Measurements from ENCODE around the gene UBE2K. TPM values are rescaled to one million over a fixed set of nuclear protein-coding genes. Genes with fewer than 3 reads are reported as not detected.
"Not testable (repeated sequence)": the region's sequence is repeated elsewhere in the genome, so short reads cannot be mapped to it uniquely, and the experiment has no call there.

The UBE2K gene
- total RNA-seq, 4 donors from 2014 or later = 19.0 to 28.0 (median 24.5) TPM

DNA sequence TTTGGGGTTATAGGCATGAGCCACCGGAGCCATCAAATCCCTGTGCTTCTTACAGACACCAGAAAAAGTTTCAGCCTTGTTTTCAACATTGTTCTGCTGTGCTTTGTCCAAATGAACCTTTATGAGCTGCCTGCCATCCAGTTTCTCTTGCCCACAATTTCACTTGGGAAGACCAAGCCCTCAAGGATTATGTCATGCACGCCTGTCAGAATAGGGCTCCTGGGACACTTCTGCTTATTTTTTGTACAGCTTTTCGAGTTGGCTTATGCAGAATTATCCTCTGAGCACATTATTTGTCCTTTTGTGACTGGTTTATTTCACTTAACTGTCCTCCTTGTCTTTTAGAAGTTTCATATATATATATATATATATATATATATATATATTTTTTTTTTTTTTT, 16.2 kb downstream of the UBE2K start:
- Histone ChIP-seq H3K27ac (no peak overlapping the region), H3K9me3 (no peaks in the 10 kb centered on the region), H3K4me3 (no peak overlapping the region), H3K27me3 (no peaks in the 10 kb centered on the region), H3K4me1 (peaks cover 0 to 57% (median 14%) of the 10 kb centered on the region in 4 donors), H3K36me3 (peaks cover 0 to 20% (median 0%) of the 10 kb centered on the region in 3 donors)
- no peak for DNase-seq (ENCODE audit: low spot score in 2 of 2)
- TF ChIP-seq, protein P1, sequence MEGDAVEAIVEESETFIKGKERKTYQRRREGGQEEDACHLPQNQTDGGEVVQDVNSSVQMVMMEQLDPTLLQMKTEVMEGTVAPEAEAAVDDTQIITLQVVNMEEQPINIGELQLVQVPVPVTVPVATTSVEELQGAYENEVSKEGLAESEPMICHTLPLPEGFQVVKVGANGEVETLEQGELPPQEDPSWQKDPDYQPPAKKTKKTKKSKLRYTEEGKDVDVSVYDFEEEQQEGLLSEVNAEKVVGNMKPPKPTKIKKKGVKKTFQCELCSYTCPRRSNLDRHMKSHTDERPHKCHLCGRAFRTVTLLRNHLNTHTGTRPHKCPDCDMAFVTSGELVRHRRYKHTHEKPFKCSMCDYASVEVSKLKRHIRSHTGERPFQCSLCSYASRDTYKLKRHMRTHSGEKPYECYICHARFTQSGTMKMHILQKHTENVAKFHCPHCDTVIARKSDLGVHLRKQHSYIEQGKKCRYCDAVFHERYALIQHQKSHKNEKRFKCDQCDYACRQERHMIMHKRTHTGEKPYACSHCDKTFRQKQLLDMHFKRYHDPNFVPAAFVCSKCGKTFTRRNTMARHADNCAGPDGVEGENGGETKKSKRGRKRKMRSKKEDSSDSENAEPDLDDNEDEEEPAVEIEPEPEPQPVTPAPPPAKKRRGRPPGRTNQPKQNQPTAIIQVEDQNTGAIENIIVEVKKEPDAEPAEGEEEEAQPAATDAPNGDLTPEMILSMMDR (IDR thresholded peaks at IDR 0.05) = no peak
- TF ChIP-seq EP300 (IDR thresholded peaks at IDR 0.05) (no peak), POLR2A (IDR thresholded peaks at IDR 0.05) (no peak)
- WGBS, 2 donors = 56 to 72% methylated on average over 3 of the region's 3 CpGs

DNA sequence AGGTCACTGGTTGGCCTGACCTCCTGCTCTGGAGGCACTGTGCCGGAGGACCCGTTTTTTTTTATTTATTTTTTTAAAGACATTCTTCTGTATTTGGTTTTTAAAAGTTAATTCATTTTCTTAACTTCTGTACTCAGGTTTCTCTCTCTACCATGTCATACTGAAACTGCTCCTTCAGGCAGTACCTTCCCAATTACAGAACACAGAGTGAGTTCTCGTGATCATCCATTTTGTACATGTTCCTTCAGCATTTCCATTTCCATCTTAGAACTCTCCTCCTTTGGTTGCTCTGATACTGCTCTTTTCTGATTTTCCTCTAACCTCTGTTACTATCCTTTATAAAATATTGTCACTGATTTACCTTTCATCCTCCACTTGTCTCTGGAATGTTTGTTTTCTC, 17.9 kb downstream of the UBE2K start:
- H3K4me3 ChIP-seq = no peak overlapping the region
- no peak for TF ChIP-seq EP300 (IDR thresholded peaks at IDR 0.05)
- TF ChIP-seq, protein P1 (IDR thresholded peaks at IDR 0.05) = no peak
- peaks cover 0 to 20% (median 0%) of the 10 kb centered on the region in 3 donors for H3K36me3 ChIP-seq
- no peaks in the 10 kb centered on the region for H3K27me3 ChIP-seq
- no peak overlapping the region for H3K27ac ChIP-seq
- no peak for DNase-seq (ENCODE audit: low spot score in 2 of 2)
- WGBS, 2 donors = 73 to 80% methylated on average over 3 of the region's 3 CpGs
- H3K9me3 ChIP-seq = no peaks in the 10 kb centered on the region
- H3K4me1 ChIP-seq = peaks cover 0 to 63% (median 13%) of the 10 kb centered on the region in 4 donors

DNA sequence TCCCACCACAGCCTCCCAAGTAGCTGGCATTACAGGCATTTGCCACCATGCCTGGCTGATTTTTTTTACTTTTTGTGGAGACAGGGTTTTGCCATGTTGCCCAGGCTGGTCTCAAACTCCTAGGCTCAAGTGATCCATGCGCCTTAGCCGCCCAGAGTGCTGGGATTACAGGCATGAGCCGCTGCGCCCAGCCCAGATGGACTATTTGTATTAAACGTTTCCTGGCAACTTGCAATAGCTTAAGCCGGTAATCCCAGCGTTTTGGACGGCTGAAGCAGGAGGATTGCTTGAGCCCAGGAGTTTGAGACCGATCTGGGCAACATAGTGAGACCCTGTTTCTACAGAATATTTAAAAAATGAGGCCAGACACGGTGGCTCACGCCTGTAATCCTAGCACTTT, 18.4 kb downstream of the UBE2K start:
- Histone ChIP-seq H3K4me1 (peaks cover 0 to 61% (median 13%) of the 10 kb centered on the region in 4 donors), H3K9me3 (no peaks in the 10 kb centered on the region), H3K27me3 (no peaks in the 10 kb centered on the region), H3K36me3 (peaks cover 0 to 20% (median 0%) of the 10 kb centered on the region in 3 donors), H3K27ac (no peak overlapping the region), H3K4me3 (no peak overlapping the region)
- WGBS, 2 donors = 95 to 97% methylated on average over 11 of the region's 11 CpGs
- no peak for DNase-seq (ENCODE audit: low spot score in 2 of 2)
- TF ChIP-seq POLR2A (IDR thresholded peaks at IDR 0.05) = no peak
- no peak for TF ChIP-seq EP300 (IDR thresholded peaks at IDR 0.05)
- TF ChIP-seq, protein P1 (IDR thresholded peaks at IDR 0.05) = no peak

DNA sequence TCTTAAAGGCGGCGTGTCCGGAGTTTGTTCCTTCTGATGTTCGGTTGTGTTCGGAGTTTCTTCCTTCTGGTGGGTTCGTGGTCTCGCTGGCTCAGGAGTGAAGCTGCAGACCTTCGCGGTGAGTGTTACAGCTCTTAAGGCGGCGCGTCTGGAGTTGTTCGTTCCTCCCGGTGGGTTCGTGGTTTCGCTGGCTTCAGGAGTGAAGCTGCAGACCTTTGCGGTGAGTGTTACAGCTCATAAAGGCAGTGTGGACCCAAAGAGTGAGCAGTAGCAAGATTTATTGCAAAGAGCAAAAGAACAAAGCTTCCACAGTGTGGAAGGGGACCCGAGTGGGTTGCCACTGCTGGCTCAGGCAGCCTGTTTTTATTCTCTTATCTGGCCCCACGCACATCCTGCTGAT, 19.8 kb downstream of the UBE2K start:
- DNase-seq (ENCODE audit: low spot score in 2 of 2); H3K27ac ChIP-seq: not testable (repeated sequence)
- peaks cover 0 to 58% (median 13%) of the 10 kb centered on the region in 4 donors for H3K4me1 ChIP-seq

DNA sequence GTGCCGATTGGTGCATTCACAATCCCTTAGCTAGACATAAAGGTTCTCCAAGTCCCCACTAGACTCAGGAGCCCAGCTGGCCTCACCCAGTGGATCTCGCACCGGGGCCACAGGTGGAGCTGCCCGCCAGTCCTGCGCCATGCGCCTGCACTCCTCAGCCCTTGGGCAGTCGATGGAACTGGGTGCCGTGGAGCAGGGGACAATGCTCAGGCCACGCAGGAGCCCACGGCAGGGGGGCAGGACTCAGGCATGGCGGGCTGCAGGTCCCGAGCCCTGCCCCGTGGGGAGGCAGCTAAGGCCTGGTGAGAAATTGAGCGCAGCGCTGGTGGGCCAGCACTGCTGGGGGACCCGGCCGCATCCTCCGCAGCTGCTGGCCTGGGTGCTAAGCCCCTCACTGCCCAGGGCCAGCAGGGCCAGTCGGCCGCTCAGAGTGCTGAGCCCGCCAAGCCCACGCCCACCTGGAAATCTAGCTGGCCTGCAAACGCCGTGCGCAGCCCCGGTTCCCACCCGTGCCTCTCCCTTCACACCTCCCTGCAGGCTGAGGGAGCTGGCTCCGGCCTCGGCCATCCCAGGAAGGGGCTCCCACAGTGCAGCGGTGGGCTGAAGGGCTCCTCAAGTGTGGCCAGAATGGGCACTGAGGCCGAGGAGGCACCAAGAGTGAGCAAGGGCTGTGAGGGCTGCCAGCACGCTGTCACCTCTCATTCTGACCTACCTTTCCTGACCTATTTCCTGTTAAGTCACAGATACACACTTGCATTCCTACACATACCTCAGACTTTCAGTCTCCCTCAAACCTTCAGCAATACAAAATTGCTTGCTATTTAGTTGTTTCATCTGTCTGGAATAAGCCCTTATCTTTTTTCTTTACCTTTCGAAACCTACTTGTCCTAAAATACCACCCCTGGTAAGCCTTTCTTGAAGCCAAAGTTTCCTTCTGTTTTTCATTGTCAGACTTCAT, 20.7 kb downstream of the UBE2K start:
- peaks cover 0 to 20% (median 0%) of the 10 kb centered on the region in 3 donors for H3K36me3 ChIP-seq
- 92 to 93% methylated on average over 23 to 33 of the region's 33 CpGs for WGBS, 2 donors
- peaks cover 0 to 50% (median 9%) of the 10 kb centered on the region in 4 donors for H3K4me1 ChIP-seq
- no peaks in the 10 kb centered on the region for H3K27me3 ChIP-seq
- no peak for DNase-seq (ENCODE audit: low spot score in 2 of 2)
- no peaks in the 10 kb centered on the region for H3K9me3 ChIP-seq
- H3K27ac ChIP-seq = no peak overlapping the region
- H3K4me3 ChIP-seq = no peak overlapping the region
- TF ChIP-seq, protein P1 (IDR thresholded peaks at IDR 0.05) = no peak
- no peak for TF ChIP-seq POLR2A (IDR thresholded peaks at IDR 0.05)

More for the DNA sequence above, 19.8 kb downstream of the UBE2K start:
- WGBS, 2 donors = 87 to 88% methylated on average over 19 of the region's 19 CpGs
- H3K9me3 ChIP-seq, H3K4me3 ChIP-seq, H3K27me3 ChIP-seq: not testable (repeated sequence)
- H3K36me3 ChIP-seq = peaks cover 0 to 20% (median 0%) of the 10 kb centered on the region in 3 donors
